GM18526 (cell line): ENCODE data around the gene CRABP2.

Experiments
- POLR2A ChIP-seq: IDR thresholded peaks from 3 replicates; pipeline ENCODE4 v1.6.1; 2011; ENCODE audit not compliant: insufficient read length; ENCODE audit errors: extremely low read depth

The CRABP2 gene

GRCh38 chr1:156705918-156706656, 704 bp upstream of the CRABP2 start:
- TF ChIP-seq POLR2A, result no peak

- no peak for TF ChIP-seq POLR2A
Observed at GRCh38 chr1:156704930-156705320, 458 bp downstream of the CRABP2 start.

- no peak for TF ChIP-seq POLR2A
Observed at GRCh38 chr1:156704166-156704711, 1.1 kb downstream of the CRABP2 start.

DNA sequence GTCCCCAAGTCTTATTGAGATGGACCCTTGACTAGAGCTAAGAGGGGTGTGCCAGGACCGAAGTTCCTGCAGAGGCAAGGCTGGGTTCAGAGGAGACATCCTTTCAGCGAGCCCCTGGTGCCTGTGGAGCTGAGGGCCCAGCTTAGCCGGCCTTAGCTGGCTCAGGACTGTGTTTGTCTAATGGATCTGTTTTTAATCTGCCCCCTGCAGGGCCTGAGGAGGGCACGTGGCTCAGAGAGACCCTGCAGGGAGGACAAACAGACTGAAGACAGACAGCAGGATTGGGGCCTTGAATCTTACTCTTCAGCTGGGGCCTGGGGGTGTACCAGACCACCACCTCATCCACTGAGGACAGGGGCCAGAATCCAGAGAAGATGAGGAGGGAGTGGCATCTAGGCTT, 1.6 kb downstream of the CRABP2 start:
- no peak for TF ChIP-seq POLR2A

- no peak for TF ChIP-seq POLR2A
Observed at GRCh38 chr1:156703336-156703735, 2.0 kb downstream of the CRABP2 start.

GRCh38 chr1:156700736-156701531, 4.4 kb downstream of the CRABP2 start:
- no peak for TF ChIP-seq POLR2A

- no peak for TF ChIP-seq POLR2A
Observed at GRCh38 chr1:156698995-156699394, 6.4 kb downstream of the CRABP2 start.

DNA sequence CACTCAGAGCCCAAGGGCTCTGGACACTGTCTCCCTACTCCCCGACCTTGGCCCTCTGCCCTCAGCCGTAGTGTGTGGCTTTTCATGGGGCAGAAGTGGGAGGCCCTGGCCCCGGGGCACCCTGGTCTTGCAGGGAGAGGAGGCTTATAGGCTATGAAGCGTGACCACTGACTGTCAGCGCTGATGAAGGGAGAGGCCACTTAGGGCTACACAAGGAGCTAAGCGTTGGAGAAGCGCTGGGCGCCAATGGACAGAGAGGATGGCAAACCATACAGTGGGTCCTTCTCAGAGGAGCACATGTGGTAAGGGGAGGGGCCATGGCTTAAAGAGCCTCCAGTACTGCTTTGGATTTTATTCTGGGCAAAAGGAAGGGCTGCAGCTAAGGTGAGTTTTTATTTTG, 7.9 kb downstream of the CRABP2 start:
- TF ChIP-seq POLR2A, result no peak

DNA sequence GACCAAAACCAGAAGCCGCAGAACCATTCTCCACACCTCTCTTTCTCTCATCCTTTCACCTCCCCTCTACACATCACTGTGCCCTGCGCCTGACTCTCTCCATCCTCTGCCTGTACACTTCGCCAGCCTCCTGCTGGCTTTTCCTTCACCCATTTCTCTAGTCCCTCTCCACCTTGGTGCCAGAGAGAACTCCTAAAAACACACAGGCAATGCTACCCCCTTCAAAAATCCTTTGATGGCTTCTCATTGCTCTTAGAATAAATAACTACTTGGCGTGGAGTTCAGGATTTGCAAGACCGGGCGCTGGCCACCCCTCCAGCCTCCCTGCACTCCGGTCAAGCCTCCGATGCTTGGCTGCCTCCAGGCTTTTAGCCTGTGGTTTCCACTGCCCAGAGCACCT, 8.6 kb downstream of the CRABP2 start:
- no peak for TF ChIP-seq POLR2A

DNA sequence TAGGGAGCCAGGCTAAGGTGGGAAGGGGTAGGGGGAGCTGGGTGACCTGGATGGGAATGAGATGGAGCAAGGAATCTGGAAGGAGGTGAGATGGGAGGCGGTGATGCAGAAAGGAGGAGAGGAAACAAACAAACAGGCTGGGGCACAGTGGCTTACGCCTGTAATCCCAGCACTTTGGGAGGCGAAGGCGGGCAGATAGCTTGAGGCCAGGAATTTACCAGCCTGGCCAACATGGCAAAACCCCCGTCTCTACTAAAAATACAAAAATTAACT, 10.8 kb downstream of the CRABP2 start:
- no peak for TF ChIP-seq POLR2A

- TF ChIP-seq POLR2A, result no peak
Observed at GRCh38 chr1:156693848-156694689, 11.3 kb downstream of the CRABP2 start.

- no peak for TF ChIP-seq POLR2A
Observed at GRCh38 chr1:156692925-156693847, 12.2 kb downstream of the CRABP2 start.

- TF ChIP-seq POLR2A, result no peak
Observed at GRCh38 chr1:156692441-156692924, 12.9 kb downstream of the CRABP2 start.

GRCh38 chr1:156691665-156692440, 13.5 kb downstream of the CRABP2 start:
- TF ChIP-seq POLR2A, result no peak
